H1 (cell line): ENCODE results near the gene PHF13. TPM values are rescaled to one million over a fixed set of nuclear protein-coding genes. Genes with fewer than 3 reads are reported as not detected.

ENCODE experiments used
- EZH2 ChIP-seq: fragments of 200-600 bp; sonication (generic); IDR thresholded peaks from 2 replicates; pipeline ENCODE4 v1.7.1; 2012; ENCODE audit warnings: low read depth, mild to moderate bottlenecking, moderate library complexity, low read length, inconsistent platforms; ENCODE audit not compliant: severe bottlenecking
- HDAC2 ChIP-seq, 2 experiments: fragments of 300-600 bp in 1 of 2; sonication (generic) in 1 of 2; IDR thresholded peaks; 2 replicates each; pipeline ENCODE4 v1.6.1; 2011 to 2012; ENCODE audit warnings: low read depth in 2 of 2, low read length in 2 of 2, mild to moderate bottlenecking in 2 of 2, moderate library complexity in 2 of 2, borderline replicate concordance in 1 of 2, inconsistent platforms in 1 of 2
- RBBP5 ChIP-seq: IDR thresholded peaks from 2 replicates; pipeline ENCODE4 v1.7.1; 2012; ENCODE audit warnings: low read depth, mild to moderate bottlenecking, inconsistent platforms, low read length, moderate library complexity, borderline replicate concordance
- polyA plus RNA-seq, 7 experiments: library from polyadenylated mRNA; depleted of rRNA in 3 of 7; stranded (reverse) in 5 of 7; unstranded in 2 of 7; fragments of >200 nt in 5 of 7; fragments of 200-250 nt in 2 of 7; gene quantifications; 1 replicate in 5 of 7; 2 replicates in 1 of 7; 4 replicates in 1 of 7; pipeline versions ENCODE4 v1.2.1 to v1.2.3, GENCODE V29; 2011 to 2013; ENCODE audit warnings: missing spikeins in 2 of 7, mixed read lengths in 2 of 7
- total RNA-seq: library from RNA; stranded (reverse); fragmentation: NEBNext Ultra II Directional; extraction: Animal tissue kit (Norgen Biotek cat#: 25700); gene quantifications from 2 replicates; pipeline ENCODE4 v1.2.1, GENCODE V29; 2021

The PHF13 gene
- total and polyA plus RNA-seq, 2 of the 8 experiments (the other 6 are each of a cell fraction or from before 2014, with no cell fraction given) = 11.7 to 39.6 TPM

DNA sequence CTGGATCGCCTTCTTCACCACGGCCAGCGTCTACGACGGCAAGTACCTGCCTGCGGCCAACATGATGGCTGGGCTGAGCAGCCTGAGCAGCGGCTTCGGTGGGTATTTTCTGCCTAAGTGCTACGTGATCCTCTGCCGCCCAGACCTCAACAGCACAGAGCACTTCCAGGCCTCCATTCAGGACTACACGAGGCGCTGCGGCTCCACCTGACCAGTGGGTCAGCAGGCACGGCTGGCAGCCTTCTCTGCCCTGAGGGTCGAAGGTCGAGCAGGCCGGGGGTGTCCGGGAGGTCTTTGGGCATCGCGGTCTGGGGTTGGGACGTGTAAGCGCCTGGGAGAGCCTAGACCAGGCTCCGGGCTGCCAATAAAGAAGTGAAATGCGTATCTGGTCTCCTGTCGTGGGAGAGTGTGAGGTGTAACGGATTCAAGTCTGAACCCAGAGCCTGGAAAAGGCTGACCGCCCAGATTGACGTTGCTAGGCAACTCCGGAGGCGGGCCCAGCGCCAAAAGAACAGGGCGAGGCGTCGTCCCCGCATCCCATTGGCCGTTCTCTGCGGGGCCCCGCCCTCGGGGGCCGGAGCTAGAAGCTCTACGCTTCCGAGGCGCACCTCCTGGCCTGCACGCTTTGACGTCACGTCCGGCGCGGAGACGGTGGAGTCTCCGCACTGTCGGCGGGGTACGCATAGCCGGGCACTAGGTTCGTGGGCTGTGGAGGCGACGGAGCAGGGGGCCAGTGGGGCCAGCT lies 34.0 kb upstream of the PHF13 start, which contains the start of gene ZBTB48 (continued):
- no peak for TF ChIP-seq EZH2
- TF ChIP-seq RBBP5 = peak; percentile 74
- TF ChIP-seq HDAC2 (IDR thresholded peaks at IDR 0.05; ENCODE audit: borderline replicate concordance in 1 of 2, low read depth in 2 of 2, low read length in 2 of 2) = no peak
